Osteoblast (primary cell): ENCODE measurements around the gene OCSTAMP. TPM values are rescaled to one million over a fixed set of nuclear protein-coding genes. Genes with fewer than 3 reads are reported as not detected.

Experiments used
- DNase-seq: peaks from one replicate; pipeline ENCODE4 v3.0.0; 2011; ENCODE audit warnings: low spot score, mixed read lengths; ENCODE audit not compliant: insufficient read length; ENCODE audit errors: missing footprints
- H2AFZ ChIP-seq: 2 replicates; pipeline ENCODE4 v1.6.0; 2011; ENCODE audit warnings: mild to moderate bottlenecking, low read length
- H3K27ac ChIP-seq: 2 replicates; pipeline ENCODE4 v1.5.1; 2011; ENCODE audit warnings: mild to moderate bottlenecking, low read depth, low read length, moderate library complexity
- H3K27me3 ChIP-seq: 2 replicates; pipeline ENCODE4 v1.6.0; 2012; ENCODE audit warnings: mild to moderate bottlenecking, control low read depth, inconsistent platforms, low read length, moderate library complexity; ENCODE audit not compliant: insufficient read depth
- H3K36me3 ChIP-seq: 2 replicates; pipeline ENCODE4 v1.5.1; 2011; ENCODE audit warnings: mild to moderate bottlenecking, low read length, control low read depth, moderate library complexity; ENCODE audit not compliant: insufficient read depth
- H3K4me1 ChIP-seq: 2 replicates; pipeline ENCODE4 v1.5.1; 2011; ENCODE audit warnings: mild to moderate bottlenecking, low read length, control low read depth, moderate library complexity; ENCODE audit not compliant: insufficient read depth
- H3K4me2 ChIP-seq: 2 replicates; pipeline ENCODE4 v1.6.0; 2011; ENCODE audit warnings: mild to moderate bottlenecking, low read length; ENCODE audit not compliant: insufficient read depth
- H3K4me3 ChIP-seq: fragments of 200-600 bp; sonication (generic); 3 replicates; pipeline ENCODE4 v1.5.1; 2012; ENCODE audit warnings: mild to moderate bottlenecking, low read length, inconsistent platforms; ENCODE audit not compliant: insufficient read depth
- H3K79me2 ChIP-seq: 2 replicates; pipeline ENCODE4 v1.6.0; 2012; ENCODE audit warnings: mild to moderate bottlenecking, low read length, control low read depth, inconsistent platforms; ENCODE audit not compliant: insufficient read depth
- H3K9me3 ChIP-seq: 2 replicates; pipeline ENCODE4 v1.5.1; 2011; ENCODE audit warnings: low read depth, low read length, control low read depth
- H4K20me1 ChIP-seq: 2 replicates; pipeline ENCODE4 v1.6.0; 2012; ENCODE audit warnings: mild to moderate bottlenecking, low read length, control low read depth; ENCODE audit not compliant: insufficient read depth
- total RNA-seq: library from RNA; depleted of rRNA; stranded (reverse); fragments of >200 nt; gene quantifications from 2 replicates; pipeline ENCODE4 v1.2.3, GENCODE V29; 2012
- TF ChIP-seq, protein P1 (sequence below): IDR thresholded peaks from 2 replicates; pipeline ENCODE4 v1.5.1; 2011; ENCODE audit warnings: mild to moderate bottlenecking, low read depth, low read length, moderate library complexity; ENCODE audit errors: extremely low read depth

The OCSTAMP gene
- total RNA-seq, 1 donor: not detected

GRCh38 chr20:46501337-46501942 lies 49.0 kb downstream of the OCSTAMP start:
- Histone ChIP-seq H3K4me2 (no peak overlapping the region), H3K27me3 (no peaks in the 10 kb centered on the region), H3K4me1 (no peaks in the 10 kb centered on the region), H3K9me3 (peaks cover 30% of the 10 kb centered on the region), H2AFZ (no peak overlapping the region), H3K4me3 (no peak overlapping the region), H3K79me2 (no peaks in the 10 kb centered on the region), H3K36me3 (no peaks in the 10 kb centered on the region), H3K27ac (no peak overlapping the region), H4K20me1 (no peaks in the 10 kb centered on the region)
- DNase-seq: no peak
- TF ChIP-seq, protein P1, sequence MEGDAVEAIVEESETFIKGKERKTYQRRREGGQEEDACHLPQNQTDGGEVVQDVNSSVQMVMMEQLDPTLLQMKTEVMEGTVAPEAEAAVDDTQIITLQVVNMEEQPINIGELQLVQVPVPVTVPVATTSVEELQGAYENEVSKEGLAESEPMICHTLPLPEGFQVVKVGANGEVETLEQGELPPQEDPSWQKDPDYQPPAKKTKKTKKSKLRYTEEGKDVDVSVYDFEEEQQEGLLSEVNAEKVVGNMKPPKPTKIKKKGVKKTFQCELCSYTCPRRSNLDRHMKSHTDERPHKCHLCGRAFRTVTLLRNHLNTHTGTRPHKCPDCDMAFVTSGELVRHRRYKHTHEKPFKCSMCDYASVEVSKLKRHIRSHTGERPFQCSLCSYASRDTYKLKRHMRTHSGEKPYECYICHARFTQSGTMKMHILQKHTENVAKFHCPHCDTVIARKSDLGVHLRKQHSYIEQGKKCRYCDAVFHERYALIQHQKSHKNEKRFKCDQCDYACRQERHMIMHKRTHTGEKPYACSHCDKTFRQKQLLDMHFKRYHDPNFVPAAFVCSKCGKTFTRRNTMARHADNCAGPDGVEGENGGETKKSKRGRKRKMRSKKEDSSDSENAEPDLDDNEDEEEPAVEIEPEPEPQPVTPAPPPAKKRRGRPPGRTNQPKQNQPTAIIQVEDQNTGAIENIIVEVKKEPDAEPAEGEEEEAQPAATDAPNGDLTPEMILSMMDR: no peak

DNA sequence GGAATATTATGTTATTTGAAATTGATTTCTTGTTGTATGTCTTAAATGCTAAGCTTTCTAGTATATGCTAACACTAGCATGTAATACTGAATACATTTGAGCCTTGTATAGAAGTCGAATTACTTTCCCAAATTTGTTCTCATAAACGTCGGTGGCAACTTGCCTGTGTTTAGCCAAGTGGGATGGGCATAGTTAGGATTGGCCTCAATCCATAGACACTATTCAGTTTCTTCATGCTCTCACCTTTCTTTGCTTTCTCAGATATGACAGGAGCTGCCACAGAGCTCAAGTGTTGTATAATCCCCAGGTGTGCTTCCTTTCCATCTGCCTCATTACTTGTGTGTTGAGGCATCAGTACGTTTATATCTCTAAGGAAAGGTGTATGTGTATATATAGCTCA lies 56.4 kb downstream of the OCSTAMP start:
- DNase-seq: no peak
- H3K4me1 ChIP-seq: no peaks in the 10 kb centered on the region
- no peaks in the 10 kb centered on the region for H3K36me3 ChIP-seq
- no peaks in the 10 kb centered on the region for H3K79me2 ChIP-seq
- TF ChIP-seq, protein P1: no peak
- H2AFZ ChIP-seq: no peak overlapping the region
- no peak overlapping the region for H3K4me2 ChIP-seq
- peaks cover 2% of the 10 kb centered on the region for H3K9me3 ChIP-seq
- no peak overlapping the region for H3K4me3 ChIP-seq
- H3K27ac ChIP-seq: no peak overlapping the region
- H4K20me1 ChIP-seq: no peaks in the 10 kb centered on the region
- no peaks in the 10 kb centered on the region for H3K27me3 ChIP-seq

- H3K4me2 ChIP-seq: no peak overlapping the region
- no peaks in the 10 kb centered on the region for H3K36me3 ChIP-seq
- TF ChIP-seq, protein P1: no peak
Measured at GRCh38 chr20:46491354-46491753, 59.1 kb downstream of the OCSTAMP start.

More at GRCh38 chr20:46491354-46491753, 59.1 kb downstream of the OCSTAMP start:
- Histone ChIP-seq H3K27ac (no peak overlapping the region), H4K20me1 (no peaks in the 10 kb centered on the region), H2AFZ (no peak overlapping the region), H3K79me2 (no peaks in the 10 kb centered on the region), H3K27me3 (peaks cover 5% of the 10 kb centered on the region), H3K9me3 (no peaks in the 10 kb centered on the region), H3K4me1 (no peaks in the 10 kb centered on the region), H3K4me3 (no peak overlapping the region)
- no peak for DNase-seq

Other genes with a start within 250 kb of the OCSTAMP start
- not detected in 2 replicates for gene CDH22, start 242.2 kb downstream of the OCSTAMP start, total RNA-seq
- 39.8 and 46.7 TPM in 2 replicates for gene ELMO2, start 144.0 kb downstream of the OCSTAMP start, total RNA-seq
- 5.0 and 5.8 TPM in 2 replicates for gene ZNF334, start 37.1 kb downstream of the OCSTAMP start, total RNA-seq
- 0.59 and 1.8 TPM in 2 replicates for gene SLC13A3, start 100.8 kb upstream of the OCSTAMP start, total RNA-seq
- gene TP53RK, start 138.8 kb upstream of the OCSTAMP start, total RNA-seq: 18.0 and 21.0 TPM in 2 replicates
- 44.2 and 47.4 TPM in 2 replicates for gene SLC2A10, start 159.0 kb upstream of the OCSTAMP start, total RNA-seq